Measurements from ENCODE around the gene HDAC4.

The HDAC4 gene

GRCh38 chr2:239365071-239365781, 35.6 kb downstream of the HDAC4 start:
- no peaks in the 10 kb centered on the region for H3K9me3 ChIP-seq (ENCODE audit: insufficient read depth, low read depth, low read length)
- H3K4me2 ChIP-seq (ENCODE audit: low read depth, low read length, poor library complexity, severe bottlenecking), result no peak overlapping the region
- H4K20me1 ChIP-seq (ENCODE audit: insufficient read depth, low read length, poor library complexity, severe bottlenecking), result no peaks in the 10 kb centered on the region
- no peak overlapping the region for H3K9ac ChIP-seq (ENCODE audit: low read depth, low read length, poor library complexity, severe bottlenecking)
- H3F3A ChIP-seq (ENCODE audit: low read depth), result no peaks in the 10 kb centered on the region
- H2AFZ ChIP-seq (ENCODE audit: low read length), result no peak overlapping the region
- H3K79me2 ChIP-seq (ENCODE audit: insufficient read depth, low read length), result peaks cover 6% of the 10 kb centered on the region; the same call in 1 of the 2 replicates
- H3K4me1 ChIP-seq (ENCODE audit: insufficient read depth, low read length, poor library complexity, severe bottlenecking), result no peaks in the 10 kb centered on the region
- H3K9me2 ChIP-seq (replicated peaks; ENCODE audit: low read depth, low read length), result no peaks in the 10 kb centered on the region
- no peaks in the 10 kb centered on the region for H3K27me3 ChIP-seq (ENCODE audit: insufficient read depth, low read length, poor library complexity, severe bottlenecking)
- TF ChIP-seq EZH2phosphoT487 (IDR thresholded peaks at IDR 0.05; ENCODE audit: borderline replicate concordance), result no peak
- TF ChIP-seq, protein P1, sequence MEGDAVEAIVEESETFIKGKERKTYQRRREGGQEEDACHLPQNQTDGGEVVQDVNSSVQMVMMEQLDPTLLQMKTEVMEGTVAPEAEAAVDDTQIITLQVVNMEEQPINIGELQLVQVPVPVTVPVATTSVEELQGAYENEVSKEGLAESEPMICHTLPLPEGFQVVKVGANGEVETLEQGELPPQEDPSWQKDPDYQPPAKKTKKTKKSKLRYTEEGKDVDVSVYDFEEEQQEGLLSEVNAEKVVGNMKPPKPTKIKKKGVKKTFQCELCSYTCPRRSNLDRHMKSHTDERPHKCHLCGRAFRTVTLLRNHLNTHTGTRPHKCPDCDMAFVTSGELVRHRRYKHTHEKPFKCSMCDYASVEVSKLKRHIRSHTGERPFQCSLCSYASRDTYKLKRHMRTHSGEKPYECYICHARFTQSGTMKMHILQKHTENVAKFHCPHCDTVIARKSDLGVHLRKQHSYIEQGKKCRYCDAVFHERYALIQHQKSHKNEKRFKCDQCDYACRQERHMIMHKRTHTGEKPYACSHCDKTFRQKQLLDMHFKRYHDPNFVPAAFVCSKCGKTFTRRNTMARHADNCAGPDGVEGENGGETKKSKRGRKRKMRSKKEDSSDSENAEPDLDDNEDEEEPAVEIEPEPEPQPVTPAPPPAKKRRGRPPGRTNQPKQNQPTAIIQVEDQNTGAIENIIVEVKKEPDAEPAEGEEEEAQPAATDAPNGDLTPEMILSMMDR (conservative IDR thresholded peaks at IDR 0.05; ENCODE audit: low read length), result no peak
- H3K4me3 ChIP-seq (ENCODE audit: low read length, poor library complexity, severe bottlenecking), result no peak overlapping the region
- H3K36me3 ChIP-seq (ENCODE audit: insufficient read depth, low read length), result no peaks in the 10 kb centered on the region

- Histone ChIP-seq H3K36me3 (ENCODE audit: insufficient read depth, low read length) (no peaks in the 10 kb centered on the region), H2AFZ (ENCODE audit: low read length) (no peak overlapping the region), H3K9ac (ENCODE audit: low read depth, low read length, poor library complexity, severe bottlenecking) (no peak overlapping the region), H3K27me3 (ENCODE audit: insufficient read depth, low read length, poor library complexity, severe bottlenecking) (no peaks in the 10 kb centered on the region), H3K9me2 (replicated peaks; ENCODE audit: low read depth, low read length) (no peaks in the 10 kb centered on the region), H3K4me3 (ENCODE audit: low read length, poor library complexity, severe bottlenecking) (no peak overlapping the region), H4K20me1 (ENCODE audit: insufficient read depth, low read length, poor library complexity, severe bottlenecking) (no peaks in the 10 kb centered on the region), H3K9me3 (ENCODE audit: insufficient read depth, low read depth, low read length) (no peaks in the 10 kb centered on the region), H3K4me2 (ENCODE audit: low read depth, low read length, poor library complexity, severe bottlenecking) (no peak overlapping the region), H3K4me1 (ENCODE audit: insufficient read depth, low read length, poor library complexity, severe bottlenecking) (no peaks in the 10 kb centered on the region), H3F3A (ENCODE audit: low read depth) (no peaks in the 10 kb centered on the region), H3K79me2 (ENCODE audit: insufficient read depth, low read length) (peaks cover 6% of the 10 kb centered on the region; the same call in 1 of the 2 replicates)
- TF ChIP-seq, protein P1 (conservative IDR thresholded peaks at IDR 0.05; ENCODE audit: low read length), result peak; percentile 21
- no peak for TF ChIP-seq EZH2phosphoT487 (IDR thresholded peaks at IDR 0.05; ENCODE audit: borderline replicate concordance)
Measured at GRCh38 chr2:239363946-239364637, 36.7 kb downstream of the HDAC4 start.

DNA sequence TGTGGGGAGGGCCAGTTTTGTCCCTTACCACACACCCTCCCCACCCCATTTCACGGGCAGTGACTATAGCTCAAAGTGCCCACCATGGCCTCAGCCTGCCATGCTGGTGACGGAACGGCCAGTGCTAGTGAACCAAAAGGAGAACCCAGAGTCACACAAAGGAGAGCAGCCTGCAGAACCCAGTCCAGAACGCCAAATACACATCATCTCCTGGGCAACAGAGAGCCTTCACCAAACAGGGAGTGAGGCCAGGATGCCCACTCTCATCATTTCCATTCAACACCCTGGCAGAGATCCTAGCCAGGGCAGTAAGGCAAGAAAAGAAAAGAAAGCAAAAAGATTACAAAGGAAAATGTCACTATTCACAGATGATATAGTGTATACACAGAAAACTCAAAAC, 38.3 kb downstream of the HDAC4 start:
- no peaks in the 10 kb centered on the region for H3K9me2 ChIP-seq (replicated peaks; ENCODE audit: low read depth, low read length)
- H3K79me2 ChIP-seq (ENCODE audit: insufficient read depth, low read length), result peaks cover 6% of the 10 kb centered on the region; the same call in 1 of the 2 replicates
- H3K36me3 ChIP-seq (ENCODE audit: insufficient read depth, low read length), result no peaks in the 10 kb centered on the region
- no peaks in the 10 kb centered on the region for H3K27me3 ChIP-seq (ENCODE audit: insufficient read depth, low read length, poor library complexity, severe bottlenecking)
- H2AFZ ChIP-seq (ENCODE audit: low read length), result no peak overlapping the region
- no peak overlapping the region for H3K9ac ChIP-seq (ENCODE audit: low read depth, low read length, poor library complexity, severe bottlenecking)
- no peaks in the 10 kb centered on the region for H3F3A ChIP-seq (ENCODE audit: low read depth)
- H3K4me2 ChIP-seq (ENCODE audit: low read depth, low read length, poor library complexity, severe bottlenecking), result no peak overlapping the region
- TF ChIP-seq EZH2phosphoT487 (IDR thresholded peaks at IDR 0.05; ENCODE audit: borderline replicate concordance), result no peak
- TF ChIP-seq, protein P1 (conservative IDR thresholded peaks at IDR 0.05; ENCODE audit: low read length), result no peak
- no peaks in the 10 kb centered on the region for H3K9me3 ChIP-seq (ENCODE audit: insufficient read depth, low read depth, low read length)
- no peaks in the 10 kb centered on the region for H3K4me1 ChIP-seq (ENCODE audit: insufficient read depth, low read length, poor library complexity, severe bottlenecking)
- H3K4me3 ChIP-seq (ENCODE audit: low read length, poor library complexity, severe bottlenecking), result no peak overlapping the region
- no peaks in the 10 kb centered on the region for H4K20me1 ChIP-seq (ENCODE audit: insufficient read depth, low read length, poor library complexity, severe bottlenecking)

All from Loucy (cell line).